OCI-LY1 (cell line): ENCODE measurements around the gene SEMG2.

ENCODE experiments used
- EZH2 ChIP-seq: fragments of 200-600 bp; sonication (generic), shearing (Covaris generic); IDR thresholded peaks from 2 replicates; pipeline ENCODE4 v1.8.0; 2017; ENCODE audit warnings: borderline replicate concordance, mixed run types, mild to moderate bottlenecking, antibody characterized with exemption, low read length, moderate library complexity, mixed read lengths
- TF ChIP-seq, protein P1 (sequence below): fragments of 200-600 bp; sonication (generic), shearing (Covaris generic); IDR thresholded peaks from 2 replicates; pipeline ENCODE4 v1.5.1; 2017; ENCODE audit warnings: mild to moderate bottlenecking, antibody characterized with exemption, low read length, moderate library complexity, mixed read lengths

DNA sequence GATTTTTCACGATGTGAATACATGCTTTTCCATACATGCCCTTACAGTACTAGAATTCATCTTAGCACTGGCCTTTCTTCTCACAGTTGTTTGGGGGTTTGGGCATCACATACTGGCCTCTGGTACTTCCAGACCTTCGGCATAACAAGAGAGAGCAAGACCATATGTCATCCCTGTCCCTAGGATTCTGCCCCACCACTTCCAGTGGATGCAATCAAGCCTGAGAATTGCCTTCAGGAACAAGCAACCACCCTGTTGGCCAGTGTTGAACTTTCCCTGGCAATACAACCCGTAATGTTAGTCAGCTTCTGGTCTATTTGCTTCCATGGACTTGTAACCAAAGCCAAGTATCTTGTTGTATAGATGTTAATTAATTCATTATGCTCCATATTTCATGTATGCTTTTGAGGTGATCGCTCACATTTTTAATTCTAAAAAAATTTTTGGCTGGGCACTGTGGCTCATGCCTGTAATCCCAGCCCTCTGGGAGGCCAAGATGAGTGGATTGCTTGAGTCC is 48.6 kb downstream of the SEMG2 start:
- TF ChIP-seq, protein P1, sequence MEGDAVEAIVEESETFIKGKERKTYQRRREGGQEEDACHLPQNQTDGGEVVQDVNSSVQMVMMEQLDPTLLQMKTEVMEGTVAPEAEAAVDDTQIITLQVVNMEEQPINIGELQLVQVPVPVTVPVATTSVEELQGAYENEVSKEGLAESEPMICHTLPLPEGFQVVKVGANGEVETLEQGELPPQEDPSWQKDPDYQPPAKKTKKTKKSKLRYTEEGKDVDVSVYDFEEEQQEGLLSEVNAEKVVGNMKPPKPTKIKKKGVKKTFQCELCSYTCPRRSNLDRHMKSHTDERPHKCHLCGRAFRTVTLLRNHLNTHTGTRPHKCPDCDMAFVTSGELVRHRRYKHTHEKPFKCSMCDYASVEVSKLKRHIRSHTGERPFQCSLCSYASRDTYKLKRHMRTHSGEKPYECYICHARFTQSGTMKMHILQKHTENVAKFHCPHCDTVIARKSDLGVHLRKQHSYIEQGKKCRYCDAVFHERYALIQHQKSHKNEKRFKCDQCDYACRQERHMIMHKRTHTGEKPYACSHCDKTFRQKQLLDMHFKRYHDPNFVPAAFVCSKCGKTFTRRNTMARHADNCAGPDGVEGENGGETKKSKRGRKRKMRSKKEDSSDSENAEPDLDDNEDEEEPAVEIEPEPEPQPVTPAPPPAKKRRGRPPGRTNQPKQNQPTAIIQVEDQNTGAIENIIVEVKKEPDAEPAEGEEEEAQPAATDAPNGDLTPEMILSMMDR: no peak
- TF ChIP-seq EZH2: no peak
